Stimulated activated CD4-positive, alpha-beta T cell treated with anti-CD3 and anti-CD28 coated beads, TNF-alpha, amount 100 ng/mL, for 24 hours (primary cell): ENCODE results near the gene SFT2D3.
A peak's percentile ranks its signal among the peaks of the same experiment; 100 is the strongest.

Experiments used
- DNase-seq, 3 experiments: peaks; one replicate each; pipeline ENCODE4 v3.0.0-alpha.2; 2020; ENCODE audit warnings: low read depth in 3 of 3

The SFT2D3 gene

DNA sequence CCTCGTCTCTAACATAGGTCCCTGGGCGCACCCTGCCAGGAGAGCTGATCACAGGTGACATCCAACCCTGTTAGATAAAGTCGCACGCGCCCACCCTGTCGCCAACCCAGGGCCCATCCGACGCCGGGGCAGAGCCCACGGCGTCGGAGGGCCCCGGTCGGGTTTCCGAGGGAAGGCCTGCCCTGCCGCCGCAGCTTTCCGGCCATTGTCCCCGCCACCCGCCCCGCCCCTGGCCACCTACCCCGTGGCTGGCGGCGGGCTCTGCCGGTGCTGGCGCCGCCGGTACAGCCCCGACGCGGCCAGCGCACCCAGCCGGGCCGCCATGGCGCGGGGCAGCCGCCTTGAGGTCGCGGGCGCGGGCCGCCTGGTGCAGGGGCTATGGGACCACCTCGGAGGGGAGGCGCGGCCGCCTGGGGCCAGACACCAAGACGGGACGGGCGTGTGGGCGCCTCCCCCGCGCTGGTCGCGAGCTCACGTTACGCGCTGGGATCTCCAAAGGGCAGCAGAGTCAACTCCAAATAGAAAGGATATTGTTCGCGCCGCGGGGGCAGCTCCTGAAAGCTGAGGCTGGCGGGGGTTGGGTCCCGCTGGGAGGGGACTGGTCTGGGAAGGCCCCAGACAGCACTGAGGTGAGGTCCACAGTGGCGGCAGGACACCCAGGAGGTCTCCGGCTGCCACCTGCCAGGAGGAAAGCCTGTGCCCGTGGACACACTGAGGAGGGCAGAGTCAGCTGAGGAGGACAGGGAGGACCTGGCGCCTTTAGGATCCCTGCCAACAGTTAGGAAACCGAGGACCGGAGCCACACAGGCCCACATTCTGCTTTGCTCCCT is 37.0 kb upstream of the SFT2D3 start:
- no peak for DNase-seq

DNA sequence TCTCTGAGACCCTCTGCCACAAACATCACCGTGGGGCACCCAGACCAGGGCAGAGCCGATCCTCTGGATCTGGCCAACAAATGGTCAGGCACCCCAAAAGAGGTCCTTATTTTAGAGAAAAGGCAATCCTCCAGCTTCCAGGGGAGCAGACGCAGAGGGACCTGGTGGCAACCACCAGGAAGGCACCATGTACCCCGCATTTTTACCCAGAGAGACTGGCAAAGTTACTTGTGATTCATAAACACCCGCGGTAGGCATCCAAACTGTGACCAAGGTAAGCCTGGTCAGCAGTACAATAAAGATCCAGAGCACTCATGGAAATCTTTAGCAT is 36.4 kb upstream of the SFT2D3 start:
- DNase-seq = no peak

GRCh38 chr2:127665267-127665893 is 35.9 kb upstream of the SFT2D3 start:
- DNase-seq = no peak

DNA sequence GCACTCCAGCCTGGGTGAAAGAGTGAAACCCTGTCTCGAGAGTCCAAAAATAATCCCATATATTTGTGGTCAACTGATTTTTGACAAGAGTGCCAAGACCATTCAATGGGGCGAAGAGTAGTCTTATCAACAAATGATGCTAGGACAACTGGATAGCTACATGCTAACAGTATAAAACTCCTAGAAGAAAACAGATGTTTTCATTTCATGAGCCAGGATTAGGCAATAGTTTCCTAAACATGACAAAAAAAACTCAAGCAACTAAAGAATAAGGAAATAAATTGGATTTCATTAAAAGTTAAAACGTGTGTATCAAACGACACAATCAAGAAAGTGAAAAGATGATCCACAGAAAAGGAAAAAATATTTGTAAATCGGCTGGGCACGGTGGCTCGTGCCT is 32.2 kb upstream of the SFT2D3 start:
- no peak for DNase-seq

- DNase-seq = no peak
Observed at GRCh38 chr2:127670055-127670956, 31.0 kb upstream of the SFT2D3 start.

GRCh38 chr2:127670957-127671290 is 30.4 kb upstream of the SFT2D3 start:
- DNase-seq = no peak

- DNase-seq = no peak
Observed at GRCh38 chr2:127671557-127672302, 29.6 kb upstream of the SFT2D3 start.

DNA sequence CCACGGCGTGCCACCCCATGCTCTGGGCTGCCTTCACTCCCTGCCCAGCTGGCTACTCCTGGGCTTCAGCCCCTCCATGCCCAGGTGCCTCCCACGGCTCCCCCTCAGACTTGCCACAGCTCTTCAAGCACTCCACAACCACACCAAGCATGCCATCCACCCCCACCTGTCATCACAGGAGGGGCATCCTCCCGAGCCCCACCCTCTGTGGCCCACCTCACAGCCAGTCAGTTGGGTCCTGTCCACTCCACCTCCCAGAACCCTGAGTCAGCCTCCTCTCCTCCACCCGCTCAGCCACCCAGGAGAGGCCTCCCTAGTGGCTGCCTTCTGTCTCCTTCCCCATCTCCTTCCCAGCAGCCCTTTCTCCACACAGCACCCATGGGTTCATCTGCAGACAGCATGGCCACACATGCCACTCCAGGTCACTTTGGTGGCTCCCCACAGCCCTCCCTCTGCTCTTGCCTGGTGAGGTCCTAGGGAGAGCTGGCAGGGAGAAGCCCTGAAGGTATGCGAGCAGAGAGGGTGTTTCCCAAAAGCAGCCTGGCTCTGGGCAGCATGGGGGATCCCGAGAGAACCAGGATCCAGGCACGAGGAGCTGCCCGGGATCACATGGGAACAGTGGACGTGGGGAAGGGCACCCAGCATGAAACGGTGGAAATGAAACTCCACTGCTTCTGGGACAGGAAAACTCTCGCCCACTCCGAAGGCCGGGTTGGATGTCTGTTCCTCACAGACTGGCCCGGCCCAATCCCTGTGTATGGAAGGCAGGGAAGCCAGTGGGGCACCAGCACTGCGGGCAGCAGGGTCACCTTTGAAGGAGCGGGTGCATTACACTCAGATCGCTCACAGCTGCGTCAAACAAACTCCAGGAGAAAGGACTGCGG is 28.7 kb upstream of the SFT2D3 start:
- DNase-seq = no peak

DNA sequence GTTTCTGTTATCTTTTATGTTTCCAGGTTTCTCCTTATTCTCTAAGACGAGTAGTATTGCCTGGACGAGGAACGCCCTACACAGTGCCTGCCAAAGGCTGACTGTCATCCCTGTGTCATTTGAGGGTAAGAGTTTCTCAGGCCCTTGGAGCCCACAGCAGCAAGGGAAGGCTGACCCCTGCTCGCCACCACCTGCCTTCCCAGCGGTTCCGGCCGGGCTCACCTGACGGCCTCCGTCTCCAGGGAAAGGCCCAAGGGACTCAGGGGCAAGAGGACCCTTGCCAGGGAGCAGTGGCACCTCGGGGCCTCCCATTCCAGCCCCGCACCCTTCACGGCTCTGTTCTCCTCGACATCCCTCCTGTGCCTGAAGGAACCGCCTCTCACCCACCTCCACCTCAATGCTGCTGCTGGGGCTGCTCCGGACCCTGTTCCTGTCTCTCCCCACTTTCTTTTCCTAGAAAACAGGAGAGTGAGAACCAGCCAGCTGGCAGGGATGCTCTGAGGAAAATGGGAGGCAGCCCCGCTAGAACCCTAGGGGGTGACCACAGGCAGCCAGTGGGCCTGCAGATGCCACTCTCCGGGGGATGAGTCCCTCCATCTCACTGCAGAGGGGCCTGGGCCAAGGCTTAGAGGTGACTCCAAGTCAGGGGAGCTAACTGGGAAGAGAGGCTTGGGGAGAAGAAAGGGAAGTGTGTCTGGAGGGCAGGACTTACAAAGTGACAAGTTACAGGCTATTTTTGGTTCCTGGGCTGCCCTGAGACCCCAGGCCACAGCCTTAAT is 27.8 kb upstream of the SFT2D3 start:
- DNase-seq = no peak

- peak in 1 of 3 experiments; percentile 21 for DNase-seq
Observed at GRCh38 chr2:127674241-127675209, 26.8 kb upstream of the SFT2D3 start.

DNA sequence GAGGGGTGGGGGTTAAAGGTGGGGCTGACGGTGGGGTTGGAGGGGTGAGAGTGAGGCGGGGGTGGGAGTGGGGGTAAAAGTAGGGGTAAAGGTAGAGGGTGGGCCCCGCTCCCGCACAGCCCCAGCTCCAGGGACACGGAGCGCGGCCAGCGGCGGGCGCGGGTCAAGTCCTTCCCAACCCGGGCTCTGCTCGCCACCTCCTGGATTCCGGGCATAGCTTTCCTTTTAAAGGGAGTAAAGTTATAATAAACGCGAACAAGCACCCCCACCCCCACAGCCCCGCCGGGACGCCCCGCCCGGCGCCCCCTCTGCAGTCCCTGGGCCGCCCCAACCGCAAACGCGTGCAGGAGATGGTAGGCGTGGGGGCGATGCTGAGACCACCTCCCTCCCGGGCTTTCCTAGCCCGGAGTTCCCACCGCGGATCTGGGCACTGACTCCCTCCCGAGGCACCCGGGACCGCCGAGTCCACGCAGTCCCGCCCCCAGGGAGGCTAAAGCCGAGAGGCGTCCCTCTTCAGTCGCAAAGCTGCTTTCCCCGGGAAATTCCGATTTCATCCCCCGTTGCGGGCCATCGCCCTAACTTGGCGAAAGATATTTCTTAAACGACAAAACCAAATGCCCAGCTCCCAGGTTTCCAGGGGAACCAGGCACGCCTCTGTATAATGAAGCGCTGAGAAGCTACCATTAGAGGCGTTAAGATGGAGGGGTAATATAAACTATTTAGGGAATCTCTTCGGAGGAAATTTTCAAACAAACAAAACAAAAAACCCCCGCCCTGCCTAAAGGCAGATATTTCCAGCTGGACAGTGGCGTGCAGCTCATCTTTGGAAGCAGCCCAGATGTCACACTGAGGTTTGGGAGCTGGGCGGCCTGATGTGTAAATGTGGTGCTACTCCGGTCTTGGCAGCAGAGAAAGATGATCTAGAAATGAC is 25.7 kb upstream of the SFT2D3 start, which contains the start of gene LIMS2:
TSS of gene LIMS2 (minus strand) at position 200 of the 931 bp plus-strand sequence. CDS start 506 bp downstream, outside the sequence.
- DNase-seq = no peak

DNA sequence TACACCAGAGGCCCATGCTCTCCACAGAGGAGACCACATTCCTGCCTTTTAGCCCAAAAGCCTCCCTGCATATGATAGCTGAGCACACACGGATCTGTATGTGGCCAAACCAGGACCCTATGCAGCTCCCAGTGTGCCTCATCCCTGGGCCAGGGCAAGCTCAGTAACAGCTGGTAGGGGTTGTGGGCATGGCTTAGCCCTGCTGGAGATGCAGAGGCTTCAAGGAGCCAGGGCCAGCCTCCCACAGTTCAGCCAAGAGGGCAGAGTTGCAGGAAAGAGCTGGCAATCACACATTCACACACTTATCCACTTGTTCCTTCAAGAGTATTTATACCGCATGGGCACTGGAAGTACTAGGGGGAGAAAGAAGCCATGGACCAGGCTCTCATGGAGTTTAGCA is 24.4 kb upstream of the SFT2D3 start:
- DNase-seq = no peak

- DNase-seq = no peak
Observed at GRCh38 chr2:127678531-127678930, 22.8 kb upstream of the SFT2D3 start.

GRCh38 chr2:127678991-127679390 is 22.3 kb upstream of the SFT2D3 start:
- DNase-seq = no peak

- no peak for DNase-seq
Observed at GRCh38 chr2:127679680-127680361, 21.5 kb upstream of the SFT2D3 start.

GRCh38 chr2:127680706-127681287 is 20.5 kb upstream of the SFT2D3 start:
- no peak for DNase-seq
